GM21367 (cell line): ENCODE data around the gene CTBP1.
"Not testable (repeated sequence)": the region's sequence is repeated elsewhere in the genome, so short reads cannot be mapped to it uniquely, and the experiment has no call there.

Experiments
- ATAC-seq: cut with Tn5 transposase; IDR thresholded peaks from one replicate; pipeline ENCODE4 v1.9.1; 2021; ENCODE audit not compliant: unreplicated experiment

Gene CTBP1

DNA sequence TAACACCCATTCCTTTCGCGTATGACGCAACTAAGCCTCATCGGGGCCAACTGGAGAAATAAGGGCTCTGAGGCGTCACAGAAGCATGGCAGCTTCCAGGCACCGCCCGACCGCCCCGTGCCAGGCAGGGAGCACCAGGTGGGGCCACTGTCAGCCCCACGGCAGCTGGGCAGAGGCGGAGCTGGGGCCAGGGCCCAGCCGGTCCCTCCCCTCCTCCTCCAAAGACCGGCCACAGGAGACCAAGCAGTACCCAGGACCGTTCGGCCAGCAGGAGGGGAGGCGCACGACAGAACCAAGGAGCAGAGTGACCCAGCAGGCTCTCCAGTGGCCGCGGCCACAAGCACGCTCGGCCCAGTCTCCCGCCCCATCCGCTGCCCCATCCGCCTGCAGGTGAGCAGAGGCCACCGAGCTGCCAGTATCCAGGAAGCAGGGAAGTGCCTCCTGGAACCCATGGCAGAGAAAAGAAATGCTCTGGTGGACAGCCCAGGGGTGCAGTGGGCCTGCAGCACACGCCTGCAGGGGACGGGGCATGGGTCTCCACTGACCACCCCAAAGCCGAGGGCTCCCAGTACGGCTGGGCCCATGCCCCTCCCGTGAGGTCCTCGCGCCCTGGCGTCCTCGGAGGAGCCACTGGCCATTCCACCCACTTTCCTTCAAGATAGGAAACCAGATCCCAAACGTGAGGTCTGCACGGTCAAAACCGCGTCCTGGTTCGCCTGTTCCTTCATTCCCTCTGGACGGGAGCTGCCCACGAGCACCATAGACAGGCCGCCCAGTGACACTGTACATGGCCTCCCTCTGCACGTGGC is 9.6 kb downstream of the CTBP1 start:
- ATAC-seq, result no peak

- ATAC-seq, result no peak
These were observed 10.3 kb downstream of the CTBP1 start for GRCh38 chr4:1238676-1239000.

DNA sequence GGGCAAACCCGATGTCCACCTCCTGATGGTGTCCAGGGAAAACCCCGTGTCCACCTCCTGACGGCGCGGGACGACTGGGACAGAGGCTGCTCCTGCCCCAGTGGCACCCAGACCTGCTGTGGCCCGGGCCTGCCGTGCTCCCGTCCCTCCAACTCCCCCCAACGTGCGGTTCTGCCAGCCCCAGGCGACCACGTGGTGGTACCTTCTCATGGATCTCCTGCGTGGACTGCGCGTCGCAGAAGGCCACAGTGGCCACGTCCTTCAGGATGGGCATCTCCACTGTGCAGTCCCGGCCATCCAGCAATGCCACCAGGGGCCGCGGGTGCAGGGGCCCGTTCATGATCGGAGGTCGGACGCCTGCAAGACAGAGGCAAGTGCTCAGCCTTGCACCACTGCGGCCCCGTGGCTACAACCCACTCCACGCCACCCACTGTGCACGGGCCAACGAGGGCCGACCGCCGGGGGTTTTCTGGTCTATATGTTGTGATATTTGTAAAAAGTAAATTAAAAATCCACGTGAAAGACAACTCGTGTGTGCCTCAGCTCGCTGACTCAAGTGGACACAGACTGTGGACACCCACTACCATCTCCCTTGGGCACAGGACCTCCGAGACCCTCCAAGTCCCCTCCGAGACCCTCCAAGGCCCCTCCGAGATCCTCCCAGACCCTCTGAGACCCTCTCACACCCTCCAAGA is 10.8 kb downstream of the CTBP1 start:
- ATAC-seq, result no peak

DNA sequence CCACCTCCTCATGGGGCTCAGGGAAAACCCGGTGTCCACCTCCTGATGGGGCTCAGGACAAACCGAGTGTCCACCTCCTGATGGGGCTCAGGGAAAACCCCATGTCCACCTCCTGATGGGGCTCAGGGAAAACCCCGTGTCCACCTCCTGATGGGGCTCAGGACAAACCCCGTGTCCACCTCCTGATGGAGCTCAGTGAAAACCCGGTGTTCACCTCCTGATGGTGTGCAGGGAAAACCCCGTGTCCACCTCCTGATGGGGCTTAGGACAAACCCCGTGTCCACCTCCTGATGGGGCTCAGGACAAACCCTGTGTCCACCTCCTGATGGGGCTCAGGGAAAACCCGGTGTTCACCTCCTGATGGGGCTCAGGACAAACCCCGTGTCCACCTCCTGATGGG is 11.7 kb downstream of the CTBP1 start:
- ATAC-seq, result not testable (repeated sequence)

DNA sequence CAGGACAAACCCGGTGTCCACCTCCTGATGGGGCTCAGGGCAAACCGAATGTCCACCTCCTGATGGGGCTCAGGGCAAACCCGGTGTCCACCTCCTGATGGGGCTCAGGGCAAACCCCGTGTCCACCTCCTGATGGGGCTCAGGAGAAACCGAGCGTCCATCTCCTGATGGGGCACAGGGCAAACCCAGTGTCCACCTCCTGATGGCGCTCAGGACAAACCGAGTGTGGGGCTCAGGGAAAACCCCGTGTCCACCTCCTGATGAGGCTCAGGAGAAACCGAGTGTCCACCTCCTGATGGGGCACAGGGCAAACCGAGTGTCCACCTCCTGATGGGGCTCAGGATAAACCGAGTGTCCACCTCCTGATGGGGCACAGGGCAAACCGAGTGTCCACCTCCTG is 12.1 kb downstream of the CTBP1 start:
- not testable (repeated sequence) for ATAC-seq

GRCh38 chr4:1236103-1236641 is 12.8 kb downstream of the CTBP1 start:
- ATAC-seq, result no peak

DNA sequence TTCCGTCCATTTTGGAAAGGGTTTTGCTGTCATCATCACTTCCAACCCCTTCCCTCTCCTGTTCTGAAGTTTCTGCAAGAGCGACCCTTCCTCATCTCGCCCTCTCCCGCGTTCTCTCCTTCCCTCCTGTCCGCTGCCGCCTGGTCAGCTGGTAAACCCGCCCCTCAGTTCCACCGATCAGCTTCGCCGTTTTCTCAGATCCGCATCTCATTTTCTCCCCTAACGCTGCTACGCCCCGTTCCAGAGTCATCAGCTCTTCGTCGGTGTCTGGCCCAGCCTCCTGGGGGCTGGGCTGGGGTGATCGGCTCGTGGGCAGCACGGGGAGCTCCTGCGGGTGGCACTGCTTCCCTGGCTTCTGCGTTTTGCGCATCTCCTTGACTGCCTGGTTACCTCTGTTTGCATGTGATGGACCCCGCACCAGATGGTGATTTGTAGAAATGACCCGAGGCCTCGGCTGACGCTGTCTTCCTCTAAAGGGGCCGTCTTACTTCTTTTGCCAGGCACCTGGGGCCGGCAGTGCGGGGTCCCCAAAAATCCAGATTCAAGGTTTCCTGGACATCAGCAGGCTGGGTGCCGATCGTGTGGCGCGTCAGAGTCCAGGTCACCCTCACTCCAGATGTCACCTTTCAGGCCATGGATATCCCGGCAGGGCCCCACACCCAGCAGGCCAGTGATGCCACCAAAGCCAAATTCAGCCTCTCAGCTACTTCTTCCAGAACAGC is 13.4 kb downstream of the CTBP1 start:
- ATAC-seq, result no peak

DNA sequence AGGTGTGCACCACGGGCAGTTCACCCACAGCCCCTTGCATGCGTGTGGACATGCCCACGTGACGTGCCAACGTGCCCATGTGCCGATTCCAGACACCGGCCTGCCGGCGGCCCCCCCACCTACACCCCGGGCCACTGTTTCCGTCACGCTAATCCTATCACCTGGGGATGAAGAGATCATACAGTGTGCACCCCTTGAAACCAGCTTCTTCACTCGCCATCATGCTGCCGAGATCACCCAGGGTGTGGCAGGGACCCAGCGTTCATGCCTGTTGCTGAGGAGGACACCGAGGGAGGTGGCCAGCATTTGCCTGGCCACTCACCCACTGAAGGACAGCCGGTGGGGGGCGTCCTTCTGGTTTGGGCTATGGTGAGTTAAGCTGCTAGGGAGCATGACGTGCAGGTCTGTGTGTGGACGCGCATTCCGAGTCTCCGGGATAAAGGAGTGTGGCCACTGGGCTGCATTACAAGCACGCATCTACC is 14.1 kb downstream of the CTBP1 start:
- ATAC-seq, result no peak

GRCh38 chr4:1234309-1234695 is 14.6 kb downstream of the CTBP1 start:
- ATAC-seq, result no peak

GRCh38 chr4:1233641-1234308 is 15.2 kb downstream of the CTBP1 start:
- ATAC-seq, result no peak

- no peak for ATAC-seq
These were observed 16.0 kb downstream of the CTBP1 start for GRCh38 chr4:1232661-1233621.

DNA sequence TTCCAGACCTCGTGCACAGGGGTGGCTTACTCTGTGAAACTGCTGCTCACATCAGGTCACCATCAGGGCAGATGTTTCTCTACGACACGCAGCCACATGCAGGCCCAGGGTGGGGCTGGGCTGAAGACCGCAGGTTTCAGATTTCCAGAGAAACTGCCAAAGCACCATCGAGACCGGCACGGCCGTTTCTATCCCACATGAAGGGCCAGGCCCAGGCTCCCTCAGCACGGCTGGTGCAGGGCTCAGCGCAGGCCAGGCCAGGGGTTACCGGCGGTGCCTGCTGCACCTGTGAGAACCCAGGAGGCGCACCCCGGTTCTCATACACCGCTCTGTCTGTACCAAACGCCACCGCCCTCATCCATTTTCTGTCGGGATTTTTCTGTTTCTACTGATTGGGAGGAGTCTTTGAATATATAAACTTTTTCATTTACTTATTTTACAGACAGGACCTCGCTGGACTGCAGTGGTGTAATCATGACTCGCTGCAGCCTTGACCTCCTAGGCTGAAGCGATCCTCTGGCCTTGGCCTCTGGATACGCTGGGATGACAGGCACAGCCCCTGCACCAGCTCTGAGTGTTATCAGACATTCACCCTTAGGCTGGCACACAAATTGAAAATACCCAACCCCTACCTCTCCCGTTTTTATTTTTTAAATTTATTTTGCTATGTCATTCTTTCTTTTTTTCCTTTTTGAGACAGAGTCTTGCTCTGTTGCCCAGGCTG is 17.1 kb downstream of the CTBP1 start:
- ATAC-seq, result no peak

- ATAC-seq, result no peak
These were observed 17.8 kb downstream of the CTBP1 start for GRCh38 chr4:1230971-1231636.

GRCh38 chr4:1230316-1230715 is 18.6 kb downstream of the CTBP1 start:
- ATAC-seq, result no peak

- no peak for ATAC-seq
These were observed 19.6 kb downstream of the CTBP1 start for GRCh38 chr4:1229117-1229849.

DNA sequence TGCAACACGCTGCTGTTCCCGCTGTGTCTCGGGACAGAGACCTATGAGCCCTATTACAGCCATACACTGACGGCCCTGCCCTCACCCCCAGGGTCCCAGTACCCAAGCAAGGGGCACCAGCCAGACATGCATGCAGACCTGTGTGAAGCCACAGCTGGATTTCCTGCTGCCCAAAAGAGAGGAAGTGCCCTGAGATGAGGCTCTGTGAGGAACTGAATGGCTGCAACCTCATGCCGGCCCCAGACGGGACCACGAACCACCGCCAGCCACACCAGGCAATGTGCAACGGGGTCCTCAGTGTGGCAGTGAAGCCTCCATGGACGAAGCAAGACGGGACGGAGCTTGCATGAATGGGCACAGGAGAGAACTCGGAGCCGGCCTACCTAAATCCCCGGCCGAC is 21.1 kb downstream of the CTBP1 start:
- ATAC-seq, result no peak

- no peak for ATAC-seq
These were observed 22.3 kb downstream of the CTBP1 start for GRCh38 chr4:1226598-1226997.

- ATAC-seq, result no peak
These were observed 22.8 kb downstream of the CTBP1 start for GRCh38 chr4:1226144-1226481.
